Activated CD8-positive, alpha-beta T cell treated with anti-CD3 and anti-CD28 coated beads for 36 hours (primary cell): ENCODE measurements around the gene OR13J1. TPM values are rescaled to one million over a fixed set of nuclear protein-coding genes. Genes with fewer than 3 reads are reported as not detected.

Source experiments
- ATAC-seq: fragments of 200-7000 bp; cut with Tn5 transposase; one replicate; pipeline ENCODE4 v1.10.0; 2021; ENCODE audit warnings: mild to moderate bottlenecking, moderate library complexity
- CTCF ChIA-PET: fragments of 350-600 bp; sonication (Branson Sonifier 250); formaldehyde crosslinking; loops from one replicate; lab custom pipeline; 2021; ENCODE audit warnings: antibody characterized with exemption; lab: Charles Lee
- POLR2A ChIA-PET: fragments of 350-600 bp; sonication (Branson Sonifier 250); formaldehyde crosslinking; loops from one replicate; lab custom pipeline; 2021; ENCODE audit warnings: antibody characterized with exemption; lab: Charles Lee
- DNase-seq: peaks from one replicate; pipeline ENCODE4 v3.0.0-alpha.2; 2020
- H3K27ac Mint-ChIP-seq: one replicate; pipeline ENCODE4 v1.8.0; 2021; ENCODE audit warnings: mild to moderate bottlenecking, mixed read lengths
- H3K27me3 Mint-ChIP-seq: one replicate; pipeline ENCODE4 v1.8.0; 2021; ENCODE audit warnings: mixed read lengths
- H3K36me3 Mint-ChIP-seq: one replicate; pipeline ENCODE4 v1.8.0; 2021; ENCODE audit warnings: low read depth, mixed read lengths
- H3K4me1 Mint-ChIP-seq: one replicate; pipeline ENCODE4 v1.8.0; 2021; ENCODE audit warnings: low read depth, mixed read lengths
- H3K4me3 Mint-ChIP-seq: one replicate; pipeline ENCODE4 v1.8.0; 2021; ENCODE audit warnings: mild to moderate bottlenecking, moderate library complexity, mixed read lengths
- H3K9me3 Mint-ChIP-seq: one replicate; pipeline ENCODE4 v1.8.0; 2021; ENCODE audit warnings: mixed read lengths
- CTCF ChIP-seq: fragments of 200-600 bp; IDR thresholded peaks from one replicate; pipeline ENCODE4 v1.8.0; 2022; ENCODE audit warnings: antibody characterized with exemption, mild to moderate bottlenecking
- intact Hi-C: fragments of 100-400 bp; cut with micrococcal nuclease; formaldehyde crosslinking; loops from one replicate; pipeline ENCODE4 v1.10.0; 2022
- total RNA-seq, 2 experiments: library from RNA; stranded (reverse); gene quantifications; one replicate each; pipeline ENCODE4 v1.2.3, GENCODE V29; 2021

Gene OR13J1
- total RNA-seq, 2 experiments from 2014 or later: not detected

- no peaks in the 10 kb centered on the region for H3K36me3 Mint-ChIP-seq
- no peak overlapping the region for H3K27ac Mint-ChIP-seq
- no peaks in the 10 kb centered on the region for H3K4me1 Mint-ChIP-seq
- CTCF ChIA-PET: interaction anchor here (0.9 kb wide), 1 partner anchor 15 kb away, joined by 3 read pairs; no protein-coding TSS in a partner anchor
- H3K9me3 Mint-ChIP-seq: no peaks in the 10 kb centered on the region
- intact Hi-C loops: no loop called here
- TF ChIP-seq CTCF: no peak
- H3K27me3 Mint-ChIP-seq: peaks cover 4% of the 10 kb centered on the region
- DNase-seq: no peak
- POLR2A ChIA-PET: no interaction called here
- H3K4me3 Mint-ChIP-seq: no peak overlapping the region
- ATAC-seq: no peak
These were observed 2.7 kb downstream of the OR13J1 start for GRCh38 chr9:35867538-35867937.

GRCh38 chr9:35864695-35865255 lies 5.4 kb downstream of the OR13J1 start:
- ATAC-seq (no peak), DNase-seq (no peak)
- peaks cover 10% of the 10 kb centered on the region for H3K27me3 Mint-ChIP-seq
- TF ChIP-seq CTCF: no peak
- intact Hi-C loops: no loop called here
- CTCF ChIA-PET: interaction anchor here (1.3 to 3.8 kb wide), 3 partner anchors 17 to 74 kb away, joined by 3 to 22 read pairs (median 7); no protein-coding TSS in a partner anchor
- POLR2A ChIA-PET: interaction anchor here (0.7 kb wide), 1 partner anchor 126 kb away, joined by 3 read pairs; no protein-coding TSS in a partner anchor
- no peaks in the 10 kb centered on the region for H3K9me3 Mint-ChIP-seq
- H3K4me1 Mint-ChIP-seq: no peaks in the 10 kb centered on the region
- no peaks in the 10 kb centered on the region for H3K36me3 Mint-ChIP-seq
- H3K4me3 Mint-ChIP-seq: no peak overlapping the region
- no peak overlapping the region for H3K27ac Mint-ChIP-seq

GRCh38 chr9:35863583-35863982 lies 6.6 kb downstream of the OR13J1 start:
- TF ChIP-seq CTCF: no peak
- H3K4me1 Mint-ChIP-seq: no peaks in the 10 kb centered on the region
- CTCF ChIA-PET: interaction anchor here (0.7 to 3.8 kb wide), 5 partner anchors 18 to 73 kb away, joined by 3 to 22 read pairs (median 3); no protein-coding TSS in a partner anchor
- DNase-seq (no peak), ATAC-seq (no peak)
- no peak overlapping the region for H3K4me3 Mint-ChIP-seq
- POLR2A ChIA-PET: interaction anchor here (0.6 kb wide), 1 partner anchor 438 kb away, joined by 4 read pairs; no protein-coding TSS in a partner anchor
- no peaks in the 10 kb centered on the region for H3K9me3 Mint-ChIP-seq
- no peaks in the 10 kb centered on the region for H3K36me3 Mint-ChIP-seq
- H3K27me3 Mint-ChIP-seq: peaks cover 10% of the 10 kb centered on the region
- no peak overlapping the region for H3K27ac Mint-ChIP-seq
- intact Hi-C loops: no loop called here

GRCh38 chr9:35862328-35862727 lies 7.9 kb downstream of the OR13J1 start:
- H3K27me3 Mint-ChIP-seq: peaks cover 8% of the 10 kb centered on the region
- H3K9me3 Mint-ChIP-seq: no peaks in the 10 kb centered on the region
- intact Hi-C loops: no loop called here
- no peaks in the 10 kb centered on the region for H3K36me3 Mint-ChIP-seq
- H3K27ac Mint-ChIP-seq: no peak overlapping the region
- ATAC-seq: no peak
- CTCF ChIA-PET: interaction anchor here (0.8 to 2.5 kb wide), 2 partner anchors 20 to 72 kb away, joined by 3 to 7 read pairs; no protein-coding TSS in a partner anchor
- no peak overlapping the region for H3K4me3 Mint-ChIP-seq
- TF ChIP-seq CTCF: no peak
- no peak for DNase-seq
- POLR2A ChIA-PET: no interaction called here
- H3K4me1 Mint-ChIP-seq: no peaks in the 10 kb centered on the region

- Mint-ChIP-seq H3K27ac (no peak overlapping the region), H3K36me3 (no peaks in the 10 kb centered on the region), H3K4me1 (no peaks in the 10 kb centered on the region), H3K9me3 (no peaks in the 10 kb centered on the region), H3K27me3 (peaks cover 8% of the 10 kb centered on the region), H3K4me3 (no peak overlapping the region)
- TF ChIP-seq CTCF: no peak
- ChIA-PET CTCF (interaction anchor here (0.8 to 1.8 kb wide), 3 partner anchors 21 to 42 kb away, joined by 3 to 5 read pairs (median 3); no protein-coding TSS in a partner anchor), POLR2A (interaction anchor here (1.5 kb wide), 1 partner anchor 18 kb away, joined by 4 read pairs; no protein-coding TSS in a partner anchor)
- DNase-seq (no peak), ATAC-seq (no peak)
- intact Hi-C loops: no loop called here
These were observed 8.9 kb downstream of the OR13J1 start for GRCh38 chr9:35861161-35861897.
